GM12801 (cell line): ENCODE measurements around the gene FBXO41.

Source experiments
- CTCF ChIP-seq: IDR thresholded peaks from one replicate; pipeline ENCODE4 v1.5.1; 2011; ENCODE audit warnings: control low read depth; ENCODE audit not compliant: insufficient read length; ENCODE audit errors: extremely low read depth

Gene FBXO41

DNA sequence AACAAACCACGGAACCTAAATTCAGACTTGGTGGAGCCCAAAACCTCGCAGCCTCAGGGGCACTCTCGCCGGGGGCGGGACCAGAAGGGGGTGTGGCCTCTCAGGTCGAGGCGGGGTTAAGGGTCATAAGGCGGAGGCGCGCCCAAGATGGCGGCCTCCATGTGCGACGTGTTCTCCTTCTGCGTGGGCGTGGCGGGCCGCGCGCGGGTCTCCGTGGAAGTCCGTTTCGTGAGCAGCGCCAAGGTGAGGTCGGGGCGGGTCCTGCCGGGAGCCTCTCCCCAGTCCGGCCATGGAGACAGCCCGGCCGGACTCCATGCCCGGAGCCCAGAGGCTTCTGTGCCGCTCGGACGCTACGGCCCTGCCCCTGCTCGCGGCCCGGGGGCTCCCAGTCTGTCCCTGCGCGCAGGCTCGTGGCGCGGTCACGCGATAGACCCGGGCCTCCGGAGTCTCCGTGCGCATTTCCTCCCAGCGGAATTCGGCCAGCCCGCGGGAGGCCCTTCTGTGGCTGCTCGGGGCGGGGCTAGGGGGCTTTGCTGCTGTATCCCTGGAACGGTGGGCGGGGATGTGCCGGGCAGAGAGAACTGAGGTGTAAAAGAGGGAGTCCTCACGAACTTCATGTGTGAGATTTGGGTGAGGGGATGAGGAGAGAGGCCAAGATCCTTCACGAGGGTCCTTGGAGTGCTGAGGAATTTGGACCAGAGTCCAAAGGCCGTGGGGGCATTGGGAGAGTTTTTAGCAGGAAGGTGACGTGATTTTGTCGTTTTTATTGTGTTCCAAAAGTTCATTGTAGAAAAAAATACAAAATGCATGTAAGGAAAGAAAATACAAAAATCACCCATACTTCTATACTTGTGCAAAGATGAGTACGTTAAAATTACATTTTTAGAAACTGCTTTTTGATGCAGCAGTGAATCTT, 69.9 kb downstream of the FBXO41 start, which contains the start of gene SMYD5:
Gene SMYD5, plus strand, starts transcription at position 126 of the 916 bp plus-strand sequence. Its CDS starts 22 bp downstream, at position 148.
- TF ChIP-seq CTCF = no peak

DNA sequence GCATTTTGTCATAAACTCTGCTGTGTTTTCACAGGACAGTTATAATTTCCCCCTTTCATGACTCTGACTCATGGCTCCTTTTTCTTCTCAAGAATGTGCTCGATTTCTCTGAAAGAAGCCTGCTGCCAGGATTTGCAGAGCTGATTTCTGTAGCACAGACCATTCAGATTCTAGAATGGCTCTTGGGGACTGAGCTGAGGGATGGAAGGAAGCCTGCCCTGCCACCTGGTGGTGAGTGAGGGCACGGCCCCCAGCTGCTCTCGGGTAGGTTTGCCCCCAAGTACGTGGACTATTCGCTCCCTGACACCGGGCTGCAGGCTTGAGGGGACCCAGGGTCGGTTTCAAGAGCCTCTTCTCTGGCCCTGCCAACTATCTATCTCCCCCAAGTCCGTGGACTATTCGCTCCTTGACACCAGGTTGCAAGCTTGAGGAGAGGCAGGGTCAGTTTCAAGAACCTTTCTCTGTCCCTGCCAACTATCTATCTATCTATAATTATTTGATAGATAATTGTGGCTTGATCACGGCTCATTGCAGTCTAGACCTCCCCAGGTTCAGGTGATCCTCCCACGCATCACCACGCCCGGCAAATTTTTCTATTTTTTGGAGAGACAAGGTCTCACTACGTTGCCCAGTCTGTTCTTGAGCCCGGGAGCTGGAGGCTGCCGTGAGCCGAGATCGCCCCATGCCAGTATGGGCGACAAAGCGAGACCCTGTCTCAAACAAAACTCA, 71.7 kb downstream of the FBXO41 start:
- no peak for TF ChIP-seq CTCF

DNA sequence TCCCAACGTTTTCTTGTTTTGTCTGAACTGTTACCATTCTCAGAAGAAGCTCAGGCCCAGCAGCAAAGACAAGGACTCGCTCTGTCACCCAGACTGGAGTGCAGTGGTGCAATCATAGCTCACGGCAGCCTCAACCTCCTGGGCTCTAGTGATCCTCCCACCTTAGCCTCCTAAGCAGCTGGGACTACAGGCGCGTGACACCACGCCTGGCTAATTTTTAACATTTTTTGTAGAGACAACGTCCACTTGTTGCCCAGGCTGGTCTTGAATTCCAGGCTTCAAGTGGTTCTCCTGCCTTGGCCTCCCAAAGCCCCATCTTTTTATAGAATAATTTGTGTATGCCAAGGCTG, 72.2 kb downstream of the FBXO41 start:
- no peak for TF ChIP-seq CTCF

- no peak for TF ChIP-seq CTCF
These were observed 73.6 kb downstream of the FBXO41 start for GRCh38 chr2:73210696-73211095.

DNA sequence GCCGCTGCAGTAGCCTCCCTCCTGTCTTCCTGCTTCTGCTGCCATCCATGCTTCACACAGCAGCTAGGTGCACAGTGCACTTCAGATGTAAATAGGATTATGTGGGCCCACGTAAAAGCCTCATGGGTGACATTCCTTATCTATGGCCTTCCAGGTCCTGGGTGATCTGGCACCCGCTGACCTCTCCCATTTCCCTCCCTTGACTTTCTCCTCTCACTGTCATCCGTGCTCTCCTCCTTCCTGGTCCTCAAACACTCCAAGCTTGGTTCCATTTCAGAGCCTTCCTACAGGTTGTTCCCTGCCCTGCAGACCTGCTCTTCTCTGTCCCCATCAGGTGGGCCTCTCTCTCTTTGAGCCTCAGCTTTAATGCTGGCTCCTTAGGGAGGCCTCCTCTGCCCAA, 74.3 kb downstream of the FBXO41 start:
- no peak for TF ChIP-seq CTCF

- no peak for TF ChIP-seq CTCF
These were observed 76.0 kb downstream of the FBXO41 start for GRCh38 chr2:73208258-73208657.

DNA sequence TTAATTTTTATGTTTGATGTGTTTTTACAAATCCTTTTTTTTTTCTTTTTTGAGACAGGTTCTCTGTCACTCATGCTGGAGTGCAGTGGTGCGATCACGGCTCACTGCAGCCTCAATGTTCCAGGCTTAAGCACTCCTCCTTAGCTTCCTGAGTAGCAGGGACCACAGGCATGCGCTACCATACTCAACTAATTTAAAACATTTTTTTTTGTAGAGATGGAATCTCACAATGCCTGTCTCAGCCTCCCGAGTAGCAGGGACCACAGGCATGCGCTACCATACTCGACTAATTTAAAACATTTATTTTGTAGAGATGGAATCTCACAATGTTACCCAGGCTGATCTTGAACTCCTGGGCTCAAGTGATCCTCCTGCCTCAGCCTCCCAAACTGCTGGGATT, 78.7 kb downstream of the FBXO41 start:
- no peak for TF ChIP-seq CTCF
